RPMI8226 (cell line): Measurements from ENCODE around the gene BCAS3.
A peak's percentile ranks its signal among the peaks of the same experiment; 100 is the strongest.

Source experiments
- DNase-seq: peaks from one replicate; pipeline ENCODE4 v3.0.0-alpha.2; 2015

BCAS3 gene

GRCh38 chr17:61393550-61393903 lies 715.9 kb downstream of the BCAS3 start:
- DNase-seq = peak; percentile 41

GRCh38 chr17:61393904-61394629 lies 716.4 kb downstream of the BCAS3 start:
- no peak for DNase-seq

GRCh38 chr17:61394630-61395408 lies 717.2 kb downstream of the BCAS3 start:
- DNase-seq = no peak

GRCh38 chr17:61395409-61395982 lies 717.8 kb downstream of the BCAS3 start:
- DNase-seq = no peak

GRCh38 chr17:61395983-61396585 lies 718.4 kb downstream of the BCAS3 start:
- DNase-seq = no peak

GRCh38 chr17:61396586-61397085 lies 719.0 kb downstream of the BCAS3 start:
- DNase-seq = no peak

- no peak for DNase-seq
These were observed 719.6 kb downstream of the BCAS3 start for GRCh38 chr17:61397086-61397842.

- no peak for DNase-seq
These were observed 721.1 kb downstream of the BCAS3 start for GRCh38 chr17:61398721-61399130.

GRCh38 chr17:61399131-61400065 lies 721.7 kb downstream of the BCAS3 start, which contains the start of gene TBX2:
TBX2 (plus strand) TSS chr17:61399843; CDS start chr17:61400177, 334 bp downstream.
- peak; percentile 73 for DNase-seq

- DNase-seq = no peak
These were observed 722.5 kb downstream of the BCAS3 start for GRCh38 chr17:61400066-61400716.

GRCh38 chr17:61400717-61401388 lies 723.2 kb downstream of the BCAS3 start:
- no peak for DNase-seq

GRCh38 chr17:61401389-61402072 lies 723.9 kb downstream of the BCAS3 start:
- no peak for DNase-seq

GRCh38 chr17:61402073-61402541 lies 724.5 kb downstream of the BCAS3 start:
- DNase-seq = no peak

- no peak for DNase-seq
These were observed 725.5 kb downstream of the BCAS3 start for GRCh38 chr17:61402978-61403800.

GRCh38 chr17:61403801-61404662 lies 726.4 kb downstream of the BCAS3 start:
- DNase-seq = no peak

GRCh38 chr17:61404663-61404912 lies 726.9 kb downstream of the BCAS3 start:
- DNase-seq = no peak

- DNase-seq = no peak
These were observed 727.4 kb downstream of the BCAS3 start for GRCh38 chr17:61404913-61405685.
